Measurements from ENCODE around the gene DAAM1. TPM values are rescaled to one million over a fixed set of nuclear protein-coding genes. Genes with fewer than 3 reads are reported as not detected.

DAAM1 gene
- total and polyA plus RNA-seq, 2 donors (not counting 1 experiment from before 2014, with no cell fraction given), result 11.2 to 34.3 TPM

DNA sequence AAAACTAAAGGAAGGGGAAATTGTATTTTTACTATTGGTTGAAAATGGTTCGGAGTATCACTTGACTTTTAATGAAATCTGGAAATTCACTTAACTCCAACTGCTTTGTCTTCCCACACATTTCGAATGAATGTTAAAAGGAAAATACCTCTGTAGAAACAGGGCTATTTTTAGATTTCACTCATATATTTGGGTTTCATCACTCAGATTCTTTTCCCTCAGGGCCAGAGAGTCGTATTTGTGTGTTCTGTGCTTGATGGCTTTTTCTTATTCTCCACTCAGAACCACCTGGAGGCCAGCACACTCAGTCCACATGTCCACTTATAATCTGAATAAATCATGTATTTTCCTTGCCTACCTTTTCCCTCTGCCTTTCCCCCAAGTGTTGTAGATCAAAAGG is 40.0 kb downstream of the DAAM1 start:
- ATAC-seq (ENCODE audit: low read depth) (no peak), DNase-seq (no peak)
- no peak overlapping the region for H3K4me3 ChIP-seq (ENCODE audit: control extremely low read depth in 1 of 5, extremely low read depth in 1 of 5, insufficient read depth in 1 of 5, low read depth in 2 of 5, low read length in 4 of 5)
- Mint-ChIP-seq H3K27me3 (no peaks in the 10 kb centered on the region), H3K4me3 (no peak overlapping the region), H3K4me1 (peaks cover 27% of the 10 kb centered on the region), H3K9me3 (ENCODE audit: insufficient read depth) (no peaks in the 10 kb centered on the region), H3K27ac (no peak overlapping the region)
- no peaks in the 10 kb centered on the region for H3K27me3 ChIP-seq (replicated peaks in 1 of 4; ENCODE audit: control extremely low read depth in 1 of 4, control insufficient read depth in 3 of 4, insufficient read depth in 4 of 4, low read length in 3 of 4)
- CTCF ChIA-PET, result no interaction called here
- H2AFZ ChIP-seq (ENCODE audit: insufficient read depth, low read depth, low read length, poor library complexity, severe bottlenecking), result no peak overlapping the region
- no CpG with 5 or more reads among the region's 3 CpGs for WGBS (ENCODE audit: insufficient coverage)
- TF ChIP-seq, protein P1, sequence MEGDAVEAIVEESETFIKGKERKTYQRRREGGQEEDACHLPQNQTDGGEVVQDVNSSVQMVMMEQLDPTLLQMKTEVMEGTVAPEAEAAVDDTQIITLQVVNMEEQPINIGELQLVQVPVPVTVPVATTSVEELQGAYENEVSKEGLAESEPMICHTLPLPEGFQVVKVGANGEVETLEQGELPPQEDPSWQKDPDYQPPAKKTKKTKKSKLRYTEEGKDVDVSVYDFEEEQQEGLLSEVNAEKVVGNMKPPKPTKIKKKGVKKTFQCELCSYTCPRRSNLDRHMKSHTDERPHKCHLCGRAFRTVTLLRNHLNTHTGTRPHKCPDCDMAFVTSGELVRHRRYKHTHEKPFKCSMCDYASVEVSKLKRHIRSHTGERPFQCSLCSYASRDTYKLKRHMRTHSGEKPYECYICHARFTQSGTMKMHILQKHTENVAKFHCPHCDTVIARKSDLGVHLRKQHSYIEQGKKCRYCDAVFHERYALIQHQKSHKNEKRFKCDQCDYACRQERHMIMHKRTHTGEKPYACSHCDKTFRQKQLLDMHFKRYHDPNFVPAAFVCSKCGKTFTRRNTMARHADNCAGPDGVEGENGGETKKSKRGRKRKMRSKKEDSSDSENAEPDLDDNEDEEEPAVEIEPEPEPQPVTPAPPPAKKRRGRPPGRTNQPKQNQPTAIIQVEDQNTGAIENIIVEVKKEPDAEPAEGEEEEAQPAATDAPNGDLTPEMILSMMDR (IDR thresholded peaks at IDR 0.05), result no peak
- no peak for TF ChIP-seq EZH2 (IDR thresholded peaks at IDR 0.05; ENCODE audit: borderline replicate concordance, insufficient read depth, low read depth, low read length, poor library complexity, severe bottlenecking)
- H3K9me3 ChIP-seq (ENCODE audit: control extremely low read depth in 1 of 3, control insufficient read depth in 2 of 3, insufficient read depth in 1 of 3, low read length in 2 of 3), result peaks cover 0 to under 1% (median 0%) of the 10 kb centered on the region in 3 donors
- H3K4me1 ChIP-seq (ENCODE audit: control insufficient read depth in 2 of 2, insufficient read depth in 2 of 2, low read length in 2 of 2), result peaks cover 0 to 7% of the 10 kb centered on the region in 2 donors
- intact Hi-C loops (cut with micrococcal nuclease), result no loop called here
- no peak overlapping the region for H3K4me2 ChIP-seq (replicated peaks; ENCODE audit: low read depth, low read length, poor library complexity, severe bottlenecking)
- POLR2A ChIA-PET, result no interaction called here
- no peaks in the 10 kb centered on the region for H3K36me3 ChIP-seq (replicated peaks in 1 of 2; ENCODE audit: control extremely low read depth in 1 of 2, control insufficient read depth in 1 of 2, extremely low read depth in 1 of 2, insufficient read depth in 2 of 2, low read length in 1 of 2)
- no peaks in the 10 kb centered on the region for H4K20me1 ChIP-seq (ENCODE audit: control insufficient read depth, insufficient read depth, low read length, poor library complexity, severe bottlenecking)
- peaks cover 38% of the 10 kb centered on the region for H3K79me2 ChIP-seq (ENCODE audit: control insufficient read depth, insufficient read depth, low read length)
- H3K9ac ChIP-seq (ENCODE audit: low read length), result no peak overlapping the region
- no peak overlapping the region for H3K27ac ChIP-seq (ENCODE audit: low read length in 2 of 2)

DNA sequence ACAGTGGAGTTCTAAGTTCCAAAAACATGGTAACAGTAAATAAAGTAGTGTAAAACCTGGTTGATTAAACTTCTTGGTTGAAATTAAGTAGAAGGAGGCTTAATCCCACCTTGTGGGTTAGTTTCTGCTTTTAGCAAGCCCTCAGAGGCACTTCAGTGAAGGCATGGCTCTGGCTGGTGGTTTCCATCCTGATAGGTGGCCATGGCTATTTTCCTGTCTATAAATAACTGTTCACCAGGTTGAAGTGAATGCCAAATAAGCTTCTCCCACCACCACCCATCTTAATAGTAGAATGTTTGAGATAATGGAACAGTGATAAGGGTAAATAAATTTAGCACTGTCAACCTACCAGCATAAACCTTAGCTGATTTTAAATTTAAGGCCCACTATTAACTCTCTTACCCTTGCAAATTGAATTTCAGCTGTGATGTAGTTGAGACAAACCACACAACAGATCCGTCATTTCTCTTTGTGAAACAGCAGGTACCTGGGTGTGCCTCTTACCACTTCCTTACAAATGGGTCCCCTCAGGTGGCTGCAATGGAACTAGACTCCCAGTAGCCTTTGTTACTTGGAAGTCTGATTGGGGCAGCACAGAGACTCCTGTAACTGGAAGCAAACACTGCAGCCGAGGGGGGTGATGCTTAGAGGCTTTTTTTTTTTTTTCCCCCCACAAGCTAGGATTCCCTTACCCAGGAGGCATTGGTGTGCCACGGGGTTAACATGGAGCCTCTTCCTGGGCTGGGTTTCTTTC is 41.4 kb downstream of the DAAM1 start:
- H3K4me2 ChIP-seq (replicated peaks; ENCODE audit: low read depth, low read length, poor library complexity, severe bottlenecking), result no peak overlapping the region
- no peaks in the 10 kb centered on the region for H3K9me3 Mint-ChIP-seq (ENCODE audit: insufficient read depth)
- H3K27me3 Mint-ChIP-seq, result no peaks in the 10 kb centered on the region
- H2AFZ ChIP-seq (ENCODE audit: insufficient read depth, low read depth, low read length, poor library complexity, severe bottlenecking), result no peak overlapping the region
- H3K4me3 Mint-ChIP-seq, result no peak overlapping the region
- intact Hi-C loops (cut with micrococcal nuclease), result no loop called here
- ChIA-PET POLR2A (no interaction called here), CTCF (no interaction called here)
- H3K36me3 ChIP-seq (replicated peaks in 1 of 2; ENCODE audit: control extremely low read depth in 1 of 2, control insufficient read depth in 1 of 2, extremely low read depth in 1 of 2, insufficient read depth in 2 of 2, low read length in 1 of 2), result no peaks in the 10 kb centered on the region
- H4K20me1 ChIP-seq (ENCODE audit: control insufficient read depth, insufficient read depth, low read length, poor library complexity, severe bottlenecking), result no peaks in the 10 kb centered on the region
- H3K27ac Mint-ChIP-seq, result no peak overlapping the region
- H3K27me3 ChIP-seq (replicated peaks in 1 of 4; ENCODE audit: control extremely low read depth in 1 of 4, control insufficient read depth in 3 of 4, insufficient read depth in 4 of 4, low read length in 3 of 4), result no peaks in the 10 kb centered on the region
- WGBS (ENCODE audit: insufficient coverage), result no CpG with 5 or more reads among the region's 3 CpGs
- H3K4me1 Mint-ChIP-seq, result peaks cover 37% of the 10 kb centered on the region
- H3K4me3 ChIP-seq (ENCODE audit: control extremely low read depth in 1 of 5, extremely low read depth in 1 of 5, insufficient read depth in 1 of 5, low read depth in 2 of 5, low read length in 4 of 5), result no peak overlapping the region
- H3K4me1 ChIP-seq (ENCODE audit: control insufficient read depth in 2 of 2, insufficient read depth in 2 of 2, low read length in 2 of 2), result peaks cover 0 to 7% of the 10 kb centered on the region in 2 donors
- peaks cover 0 to 1% (median 0%) of the 10 kb centered on the region in 3 donors for H3K9me3 ChIP-seq (ENCODE audit: control extremely low read depth in 1 of 3, control insufficient read depth in 2 of 3, insufficient read depth in 1 of 3, low read length in 2 of 3)
- ATAC-seq (ENCODE audit: low read depth), result no peak
- no peak overlapping the region for H3K27ac ChIP-seq (ENCODE audit: low read length in 2 of 2)
- no peak for TF ChIP-seq EZH2 (IDR thresholded peaks at IDR 0.05; ENCODE audit: borderline replicate concordance, insufficient read depth, low read depth, low read length, poor library complexity, severe bottlenecking)
- TF ChIP-seq, protein P1 (IDR thresholded peaks at IDR 0.05), result no peak
- no peak for DNase-seq
- H3K79me2 ChIP-seq (ENCODE audit: control insufficient read depth, insufficient read depth, low read length), result peaks cover 24% of the 10 kb centered on the region
- H3K9ac ChIP-seq (ENCODE audit: low read length), result no peak overlapping the region
